Measurements from ENCODE around the gene PCA3. TPM values are rescaled to one million over a fixed set of nuclear protein-coding genes. Genes with fewer than 3 reads are reported as not detected.

Gene PCA3
- total and polyA plus RNA-seq, 10 of the 15 experiments (the other 5 are each of a cell fraction or from before 2014, with no cell fraction given): 0.05 TPM; not detected in 9

- ChIA-PET SMC1A (ENCODE audit: uncharacterized antibody, unreplicated experiment) (no interaction called here), CTCF (no interaction called here), RAD21 (ENCODE audit: unreplicated experiment) (no interaction called here), POLR2A (no interaction called here)
- in situ Hi-C loops (cut with MboI): no loop called here
- Histone ChIP-seq H3K4me1 (ENCODE audit: control insufficient read depth, insufficient read depth, low read length) (no peaks in the 10 kb centered on the region), H3K9ac (ENCODE audit: control insufficient read depth, insufficient read depth, low read length) (no peak overlapping the region), H4K20me1 (ENCODE audit: control insufficient read depth, insufficient read depth) (no peaks in the 10 kb centered on the region), H3K79me2 (ENCODE audit: control insufficient read depth, insufficient read depth, low read length) (no peaks in the 10 kb centered on the region), H3K36me3 (ENCODE audit: control insufficient read depth in 2 of 2, insufficient read depth in 2 of 2, low read length in 1 of 2) (no peaks in the 10 kb centered on the region), H3K27me3 (replicated peaks in 1 of 2; ENCODE audit: control insufficient read depth in 2 of 2, insufficient read depth in 2 of 2, low read length in 1 of 2) (no peaks in the 10 kb centered on the region; a peak in 2 of 4 replicates), H3K27ac (ENCODE audit: control insufficient read depth, insufficient read depth) (no peak overlapping the region), H3K4me2 (ENCODE audit: control insufficient read depth, insufficient read depth) (no peak overlapping the region), H3K4me3 (no peak overlapping the region), H3K9me3 (replicated peaks; ENCODE audit: control insufficient read depth, insufficient read depth, low read length) (no peaks in the 10 kb centered on the region), H2AFZ (ENCODE audit: control insufficient read depth, low read depth, low read length) (no peak overlapping the region)
- intact Hi-C loops (cut with micrococcal nuclease; ENCODE audit: unreplicated experiment): no loop called here
- ATAC-seq (no peak), FAIRE-seq (no peak), DNase-seq (ENCODE audit: low read depth, low spot score) (no peak)
- no TSS peak for BruUV-seq (replicated peaks)
- 5% methylated on average over 1 of the region's 1 CpG for WGBS (ENCODE audit: insufficient coverage, insufficient replicate concordance, low lambda C conversion rate, missing lambda C conversion rate)
- TF ChIP-seq ZNF24 (IDR thresholded peaks at IDR 0.05): 0 out of 2 replicates have a peak, but pooled peaks have one; percentile 32
- no peak for TF ChIP-seq ETV6 (conservative IDR thresholded peaks at IDR 0.05 in 1 of 2, IDR thresholded peaks at IDR 0.05 in 1 of 2; ENCODE audit: borderline replicate concordance in 1 of 2, low read depth in 1 of 2)
These were observed 31.1 kb upstream of the PCA3 start for GRCh38 chr9:76733096-76733495.

- Histone ChIP-seq H3K4me2 (ENCODE audit: control insufficient read depth, insufficient read depth) (no peak overlapping the region), H3K4me1 (ENCODE audit: control insufficient read depth, insufficient read depth, low read length) (no peaks in the 10 kb centered on the region), H4K20me1 (ENCODE audit: control insufficient read depth, insufficient read depth) (no peaks in the 10 kb centered on the region), H3K9ac (ENCODE audit: control insufficient read depth, insufficient read depth, low read length) (no peak overlapping the region), H3K27me3 (replicated peaks in 1 of 2; ENCODE audit: control insufficient read depth in 2 of 2, insufficient read depth in 2 of 2, low read length in 1 of 2) (no peaks in the 10 kb centered on the region; a peak in 2 of 4 replicates), H3K79me2 (ENCODE audit: control insufficient read depth, insufficient read depth, low read length) (no peaks in the 10 kb centered on the region), H2AFZ (ENCODE audit: control insufficient read depth, low read depth, low read length) (no peak overlapping the region), H3K4me3 (no peak overlapping the region), H3K27ac (ENCODE audit: control insufficient read depth, insufficient read depth) (no peak overlapping the region), H3K9me3 (replicated peaks; ENCODE audit: control insufficient read depth, insufficient read depth, low read length) (no peaks in the 10 kb centered on the region), H3K36me3 (ENCODE audit: control insufficient read depth in 2 of 2, insufficient read depth in 2 of 2, low read length in 1 of 2) (no peaks in the 10 kb centered on the region)
- TF ChIP-seq PKNOX1 (IDR thresholded peaks at IDR 0.05): no peak
- no peak for TF ChIP-seq ZSCAN29 (IDR thresholded peaks at IDR 0.05)
- TF ChIP-seq SUPT20H (IDR thresholded peaks at IDR 0.05; ENCODE audit: borderline replicate concordance, control insufficient read depth, low read depth, low read length): no peak
- no peak for TF ChIP-seq NFYA (IDR thresholded peaks at IDR 0.05; ENCODE audit: borderline replicate concordance, low read depth, low read length)
- TF ChIP-seq LARP7 (IDR thresholded peaks at IDR 0.05): no peak
- TF ChIP-seq EZH2 (IDR thresholded peaks at IDR 0.05; ENCODE audit: borderline replicate concordance, control insufficient read depth, low read depth, low read length): no peak
- intact Hi-C loops (cut with micrococcal nuclease; ENCODE audit: unreplicated experiment): no loop called here
- SMC1A ChIA-PET (ENCODE audit: uncharacterized antibody, unreplicated experiment): no interaction called here
- ATAC-seq: no peak
- RAD21 ChIA-PET (ENCODE audit: unreplicated experiment): no interaction called here
- DNase-seq (ENCODE audit: low read depth, low spot score): no peak
- 2% methylated on average over 3 of the region's 3 CpGs for WGBS (ENCODE audit: insufficient coverage, insufficient replicate concordance, low lambda C conversion rate, missing lambda C conversion rate)
- POLR2A ChIA-PET: no interaction called here
- CTCF ChIA-PET: no interaction called here
- in situ Hi-C loops (cut with MboI): no loop called here
- BruUV-seq (replicated peaks): no TSS peak
- no peak for FAIRE-seq
These were observed 29.5 kb upstream of the PCA3 start for GRCh38 chr9:76734716-76735115.

All from GM12878 (cell line).